NCI-H2107 treated with DMSO at 0.1 percent for 48 hours (cell line): ENCODE measurements around the gene KCND3.
"Not testable (repeated sequence)": the region's sequence is repeated elsewhere in the genome, so short reads cannot be mapped to it uniquely, and the experiment has no call there.

Experiments
- DNase-seq: peaks from one replicate; lab custom pipeline; 2025; ENCODE audit not compliant: unreplicated experiment; lab: John Stamatoyannopoulos, UW

The KCND3 gene

GRCh38 chr1:111818546-111818945, 170.9 kb downstream of the KCND3 start:
- no peak for DNase-seq

DNA sequence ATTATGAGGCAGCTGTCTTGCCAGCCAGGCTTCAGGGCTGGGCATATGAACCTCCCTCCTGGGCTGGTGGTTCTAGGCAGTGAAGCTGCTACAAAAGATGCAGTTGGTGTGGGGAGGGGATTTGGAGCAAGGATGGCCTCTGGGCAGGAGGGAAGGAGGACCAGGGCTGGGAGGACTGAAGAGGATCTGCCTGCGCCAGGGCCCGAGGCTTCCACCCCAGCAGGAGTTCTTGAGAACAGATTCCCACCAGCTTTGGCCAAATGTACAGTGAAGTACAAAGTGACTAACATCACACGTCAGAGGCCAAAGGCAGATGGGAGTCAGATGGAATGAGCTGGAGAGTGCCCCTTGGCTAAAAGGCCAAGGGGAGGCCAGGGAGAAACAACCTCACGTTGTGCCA, 171.4 kb downstream of the KCND3 start:
- DNase-seq: no peak

DNA sequence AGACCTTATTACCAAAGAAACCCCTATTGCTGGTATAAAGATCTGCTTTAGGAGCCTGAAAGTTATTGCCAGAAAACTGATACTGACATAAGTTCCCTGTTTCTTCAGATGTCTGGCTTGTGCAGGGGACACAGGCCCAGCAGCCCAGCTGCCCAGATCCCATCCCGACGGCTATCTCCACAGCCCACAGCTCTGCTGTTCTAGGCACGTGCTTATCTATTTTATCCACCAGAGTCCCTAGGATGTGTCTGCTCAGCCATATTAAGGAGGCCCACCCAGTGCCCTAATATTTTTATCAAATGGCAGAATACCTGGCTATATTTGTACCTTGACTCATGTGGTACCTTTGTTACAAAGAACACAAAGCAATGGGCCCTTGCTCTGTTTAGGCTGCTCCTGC, 174.8 kb downstream of the KCND3 start:
- DNase-seq: no peak

DNA sequence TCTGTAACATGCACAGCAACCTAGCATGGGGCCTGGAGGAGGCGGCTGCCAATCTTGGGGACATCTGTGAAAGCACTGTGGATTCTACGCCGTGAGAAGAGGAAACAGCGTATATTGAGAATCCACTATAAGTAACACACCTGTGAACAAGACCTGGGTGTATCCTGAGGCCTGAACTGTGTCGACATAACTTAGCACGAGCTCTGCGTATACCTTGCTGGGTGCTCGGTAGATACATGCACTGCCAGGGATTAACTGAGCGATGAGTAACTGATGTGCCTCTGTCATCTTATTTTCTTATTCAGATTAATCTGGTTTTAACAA, 175.2 kb downstream of the KCND3 start:
- no peak for DNase-seq

DNA sequence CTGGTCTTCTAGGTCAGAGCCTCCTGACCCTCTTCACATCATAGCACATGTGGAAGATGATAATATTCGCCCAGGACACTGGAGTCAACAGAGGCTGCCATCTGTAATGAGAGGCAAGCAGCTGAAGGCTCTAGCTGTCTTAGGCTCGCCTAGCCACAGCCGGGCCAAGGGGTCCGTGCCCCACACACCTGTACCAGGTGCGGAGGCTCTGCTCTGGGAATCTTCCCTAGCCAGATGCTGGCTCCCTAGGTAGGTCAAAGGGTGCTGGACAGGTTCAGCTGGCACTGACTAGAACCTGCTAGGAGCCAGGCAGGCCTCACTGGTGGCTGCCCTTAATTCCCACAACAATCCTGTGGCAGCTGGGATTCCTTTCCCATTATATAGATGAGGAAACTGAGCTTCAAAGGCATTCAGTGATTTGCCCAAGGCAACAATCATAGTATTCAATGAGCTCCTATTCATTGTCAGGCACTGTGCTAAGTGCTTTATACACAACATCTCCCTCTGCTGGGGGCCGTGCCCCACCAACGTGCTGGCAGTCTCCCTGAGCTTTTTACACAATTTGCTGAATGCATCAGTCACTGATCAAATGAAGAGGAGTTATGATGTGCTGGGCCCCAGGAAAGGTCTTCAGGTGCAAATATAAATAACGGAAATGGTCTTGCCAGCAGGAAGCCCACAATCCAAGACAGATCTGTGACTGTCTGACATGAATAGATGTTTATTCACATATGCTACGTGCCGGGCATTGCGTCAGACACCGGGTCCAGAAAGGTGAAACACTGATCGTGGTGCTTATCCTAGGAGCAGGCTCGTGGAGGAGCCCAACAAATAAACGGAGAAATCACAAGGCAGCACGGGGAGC, 175.8 kb downstream of the KCND3 start:
- DNase-seq: no peak

DNA sequence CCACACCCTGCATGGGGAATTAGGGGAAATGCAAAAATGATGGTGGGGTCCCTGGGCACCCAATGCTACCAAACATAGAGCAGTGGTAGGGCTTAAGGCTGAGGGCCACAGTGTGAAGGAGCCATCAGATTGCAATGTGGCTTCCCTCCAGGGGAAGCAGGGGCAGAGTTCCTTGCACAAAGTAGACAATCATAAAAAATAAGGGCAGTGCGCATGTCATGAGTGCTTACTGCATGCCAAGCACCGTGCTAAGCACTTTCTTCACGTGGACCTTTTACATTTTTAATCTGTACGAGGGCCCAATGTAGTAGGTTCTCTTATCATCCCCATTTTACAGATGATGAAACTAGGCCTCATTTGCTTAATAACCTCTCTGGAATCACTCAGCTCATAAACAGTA, 177.2 kb downstream of the KCND3 start:
- DNase-seq: no peak

GRCh38 chr1:111811891-111812290, 177.6 kb downstream of the KCND3 start:
- DNase-seq: no peak

- no peak for DNase-seq
These were observed 184.2 kb downstream of the KCND3 start for GRCh38 chr1:111805251-111805650.

DNA sequence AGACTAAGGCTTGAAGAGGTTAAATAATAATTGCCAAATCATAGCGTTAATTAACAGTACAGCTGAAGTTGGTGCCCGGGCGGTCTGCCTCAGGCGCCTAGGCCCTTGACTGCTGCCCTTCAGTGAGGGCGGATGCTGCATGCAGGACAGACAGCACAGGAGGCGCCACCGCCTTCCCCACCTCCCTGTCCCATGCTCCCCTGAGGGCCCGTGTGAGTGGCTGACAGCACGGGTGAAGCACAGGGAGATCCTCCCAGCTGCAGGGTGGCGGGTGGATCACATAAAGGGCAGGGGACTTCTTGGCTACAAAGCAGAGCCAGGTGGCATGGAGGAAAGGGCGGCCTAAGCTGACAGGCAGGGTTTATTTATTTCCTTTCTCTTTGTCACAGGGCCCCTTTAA, 184.7 kb downstream of the KCND3 start:
- DNase-seq: peak; percentile 12

DNA sequence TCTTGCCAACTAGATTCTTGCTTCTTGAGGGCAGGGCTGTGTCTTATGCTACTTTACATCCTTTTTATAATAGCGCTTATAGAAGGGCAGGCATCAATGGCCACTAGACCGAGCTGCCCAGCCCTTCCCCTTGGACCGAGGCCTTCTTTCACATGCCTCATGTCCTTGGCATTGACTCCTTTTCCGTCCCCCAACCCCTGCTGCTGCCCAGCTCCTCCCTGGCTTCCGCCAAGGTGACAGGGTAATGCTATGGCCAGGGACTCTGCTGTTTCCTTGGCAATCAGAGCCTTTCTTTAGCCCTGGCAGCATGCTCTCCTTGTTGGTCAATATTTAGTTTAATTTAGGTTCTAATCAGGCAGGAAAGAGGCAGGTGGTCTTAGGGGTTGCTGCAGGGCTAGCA, 185.5 kb downstream of the KCND3 start:
- DNase-seq: no peak

GRCh38 chr1:111802984-111803383, 186.5 kb downstream of the KCND3 start:
- no peak for DNase-seq

- no peak for DNase-seq
These were observed 187.4 kb downstream of the KCND3 start for GRCh38 chr1:111802110-111802509.

DNA sequence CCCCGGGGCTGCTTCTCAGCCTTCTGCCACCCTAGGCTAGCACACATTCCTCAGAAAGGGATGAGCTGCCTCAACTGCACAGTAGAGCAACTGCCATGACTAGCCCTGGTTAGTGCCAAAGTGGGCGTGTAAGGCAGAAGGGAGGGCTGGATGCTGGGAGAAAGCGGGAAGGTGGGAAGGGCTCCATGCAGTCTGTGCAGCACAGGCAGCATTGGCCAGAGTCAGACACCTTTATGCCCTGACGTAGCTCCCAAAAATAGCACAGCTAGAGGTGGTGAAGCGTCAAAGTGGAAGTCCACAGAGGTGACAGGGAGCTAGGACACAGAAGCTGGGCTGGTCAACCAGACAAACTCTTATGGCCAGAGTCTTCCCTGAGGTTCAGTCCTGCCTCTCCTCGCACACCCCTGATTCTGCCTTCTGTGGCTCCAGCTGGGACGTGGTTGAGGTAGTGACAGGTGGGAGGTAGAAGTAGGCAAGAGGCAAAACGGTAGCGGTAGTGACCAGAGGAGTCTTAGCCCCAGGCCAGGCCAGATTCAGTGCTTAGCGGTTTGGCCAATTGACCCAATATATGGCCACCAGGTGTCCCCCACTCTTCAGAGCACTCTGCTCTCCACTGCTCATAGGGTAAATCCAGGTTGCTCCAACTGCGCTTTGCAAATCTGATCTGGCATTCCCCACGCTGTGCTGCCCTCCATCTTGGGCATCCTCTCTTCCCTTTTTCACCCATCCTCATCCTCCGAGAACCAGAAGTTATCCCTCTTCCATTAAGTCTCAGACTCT, 188.2 kb downstream of the KCND3 start:
- no peak for DNase-seq

DNA sequence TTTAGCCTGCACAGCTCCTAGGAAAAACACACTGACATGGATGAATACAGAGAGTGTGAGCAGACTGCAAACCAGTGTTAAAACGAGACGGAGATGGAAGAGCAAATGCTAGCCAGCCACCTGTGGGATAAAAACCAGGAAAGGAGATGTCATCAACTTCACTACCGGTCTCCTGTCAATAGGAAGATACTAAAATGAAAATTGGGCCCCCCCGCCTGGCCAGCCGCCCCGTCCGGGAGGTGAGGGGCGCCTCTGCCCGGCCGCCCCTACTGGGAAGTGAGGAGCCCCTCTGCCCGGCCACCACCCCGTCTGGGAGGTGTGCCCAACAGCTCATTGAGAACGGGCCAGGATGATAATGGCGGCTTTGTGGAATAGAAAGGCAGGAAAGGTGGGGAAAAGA, 189.7 kb downstream of the KCND3 start:
- DNase-seq: not testable (repeated sequence)

DNA sequence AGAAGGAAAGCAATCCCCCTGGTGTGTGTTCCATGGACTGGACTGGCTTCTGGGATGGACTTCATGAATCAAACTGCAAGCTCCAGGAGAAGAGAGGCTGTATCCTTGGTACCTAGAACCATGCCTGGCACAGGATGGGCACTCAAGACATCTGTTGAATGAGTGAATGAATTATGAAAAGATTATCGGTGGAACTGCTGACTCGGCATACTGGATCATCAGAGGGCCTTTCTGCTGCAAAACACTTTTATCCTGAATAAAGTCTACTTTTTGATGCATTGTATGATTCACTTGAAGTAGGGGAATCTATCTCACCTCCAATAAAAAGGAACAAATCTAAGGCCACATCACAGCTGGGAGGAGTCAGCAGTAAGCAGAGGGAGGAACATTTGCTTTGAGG, 190.9 kb downstream of the KCND3 start:
- DNase-seq: no peak

- no peak for DNase-seq
These were observed 194.1 kb downstream of the KCND3 start for GRCh38 chr1:111795401-111795800.

GRCh38 chr1:111793923-111794322, 195.5 kb downstream of the KCND3 start:
- DNase-seq: no peak

DNA sequence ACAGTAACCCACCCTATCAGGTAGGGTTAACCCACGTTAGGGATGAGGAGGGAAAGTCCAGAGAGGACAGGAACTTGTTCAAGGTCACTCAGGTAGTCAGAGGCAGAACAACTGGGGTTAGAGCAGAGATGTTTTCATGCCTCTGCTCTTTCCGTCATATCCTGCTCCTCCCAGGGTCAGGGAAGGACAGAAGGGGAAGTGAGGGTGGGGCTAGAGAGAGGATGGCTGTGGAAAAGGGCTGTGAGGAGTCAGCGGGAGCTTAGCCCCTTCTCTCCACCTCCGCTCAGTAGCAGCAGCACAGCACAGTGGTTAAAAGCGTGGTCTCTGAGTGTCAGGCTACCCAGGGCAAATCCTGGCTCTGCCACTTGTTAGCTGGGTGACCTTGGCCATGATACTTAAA, 197.2 kb downstream of the KCND3 start:
- no peak for DNase-seq

- no peak for DNase-seq
These were observed 197.7 kb downstream of the KCND3 start for GRCh38 chr1:111791776-111792175.

DNA sequence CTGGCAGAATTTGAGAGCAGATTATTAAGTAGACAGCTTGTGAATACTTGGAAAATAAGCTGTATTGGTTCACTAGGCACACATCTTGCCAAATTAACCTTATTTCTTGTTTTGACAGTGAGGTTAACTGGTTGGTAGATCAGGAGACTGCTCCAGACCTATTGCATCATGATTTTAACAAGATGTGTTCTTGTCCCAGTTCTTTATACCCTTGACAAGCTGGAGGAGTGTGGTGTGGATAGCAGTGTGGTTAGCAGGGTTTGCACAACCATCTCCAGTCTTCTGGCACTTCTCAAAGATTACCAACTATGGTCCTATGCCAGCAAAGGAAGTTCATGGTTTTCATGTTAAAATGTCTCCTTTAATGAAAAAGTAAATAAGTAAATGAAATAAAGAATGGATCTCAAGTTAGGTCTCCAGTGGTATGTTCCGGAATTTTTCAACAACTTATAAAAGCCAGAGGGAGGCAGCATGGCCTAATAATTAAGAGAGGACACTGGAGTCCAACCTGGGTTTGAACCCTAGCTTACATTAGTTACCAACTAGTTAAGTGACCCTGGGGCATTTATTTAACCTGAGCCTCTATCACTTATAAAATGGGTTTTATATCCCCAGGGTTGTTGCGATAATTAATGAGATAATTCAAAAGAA, 199.7 kb downstream of the KCND3 start:
- peak; percentile 17 for DNase-seq

GRCh38 chr1:111789142-111789541, 200.3 kb downstream of the KCND3 start:
- DNase-seq: no peak

DNA sequence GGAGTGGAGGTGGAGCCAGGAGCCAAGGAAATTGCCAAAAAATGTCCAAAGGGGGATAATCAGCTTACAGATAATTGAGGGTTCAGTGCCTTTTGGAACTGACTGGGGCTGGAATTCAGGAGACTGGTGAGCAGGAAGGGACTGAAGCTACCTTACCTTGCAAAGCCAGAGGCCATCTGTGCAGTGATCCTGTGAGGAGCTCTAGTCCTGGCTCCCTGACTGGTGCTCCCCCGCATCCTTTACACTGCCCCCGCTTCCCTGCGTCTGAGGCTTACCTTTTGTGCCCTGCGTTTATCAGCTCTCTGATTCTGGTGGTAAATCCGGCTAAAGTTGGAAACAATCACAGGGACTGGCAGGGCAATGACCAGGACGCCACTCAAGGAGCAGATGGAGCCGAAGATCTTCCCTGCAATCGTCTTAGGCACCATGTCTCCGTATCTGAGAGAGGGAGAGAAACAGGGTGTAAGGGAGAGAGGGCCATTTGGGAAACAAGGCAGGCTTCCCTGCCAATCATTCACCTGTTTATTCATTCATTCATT, 202.7 kb downstream of the KCND3 start:
- no peak for DNase-seq
